Measurements from ENCODE around the gene ADAM10.
"Not testable (repeated sequence)": the region's sequence is repeated elsewhere in the genome, so short reads cannot be mapped to it uniquely, and the experiment has no call there.

ADAM10 gene

GRCh38 chr15:58749532-58750337, at the start of gene ADAM10:
TSS of gene ADAM10 (minus strand) at chr15:58749707. CDS start at chr15:58749534, 173 bp downstream.
- peak; percentile 46 for FAIRE-seq

GRCh38 chr15:58797505-58797904, 48.0 kb upstream of the ADAM10 start:
- no peak for FAIRE-seq

GRCh38 chr15:58795825-58796224, 46.3 kb upstream of the ADAM10 start:
- no peak for FAIRE-seq

- no peak for FAIRE-seq
Observed at GRCh38 chr15:58793862-58794261, 44.4 kb upstream of the ADAM10 start.

- no peak for FAIRE-seq
Observed at GRCh38 chr15:58788056-58788710, 38.7 kb upstream of the ADAM10 start.

GRCh38 chr15:58785355-58785754, 35.8 kb upstream of the ADAM10 start:
- FAIRE-seq = no peak

GRCh38 chr15:58779554-58779953, 30.0 kb upstream of the ADAM10 start:
- no peak for FAIRE-seq

GRCh38 chr15:58777107-58777506, 27.6 kb upstream of the ADAM10 start:
- FAIRE-seq = no peak

- FAIRE-seq = no peak
Observed at GRCh38 chr15:58775402-58775801, 25.9 kb upstream of the ADAM10 start.

GRCh38 chr15:58773024-58773423, 23.5 kb upstream of the ADAM10 start:
- FAIRE-seq = no peak

- no peak for FAIRE-seq
Observed at GRCh38 chr15:58771621-58772250, 22.2 kb upstream of the ADAM10 start.

- peak; percentile 80 for FAIRE-seq
Observed at GRCh38 chr15:58770857-58771620, 21.5 kb upstream of the ADAM10 start, which contains the start of gene MINDY2. TSS of gene MINDY2 (plus strand) at chr15:58771302. CDS start at chr15:58771396, 94 bp downstream.

GRCh38 chr15:58770519-58770856, 21.0 kb upstream of the ADAM10 start:
- no peak for FAIRE-seq

GRCh38 chr15:58768601-58769004, 19.1 kb upstream of the ADAM10 start:
- not testable (repeated sequence) for FAIRE-seq

GRCh38 chr15:58766290-58766689, 16.8 kb upstream of the ADAM10 start:
- no peak for FAIRE-seq

- FAIRE-seq = no peak
Observed at GRCh38 chr15:58764468-58764867, 15.0 kb upstream of the ADAM10 start.

GRCh38 chr15:58762731-58763130, 13.2 kb upstream of the ADAM10 start:
- no peak for FAIRE-seq

- no peak for FAIRE-seq
Observed at GRCh38 chr15:58762285-58762684, 12.8 kb upstream of the ADAM10 start.

GRCh38 chr15:58761010-58761388, 11.5 kb upstream of the ADAM10 start:
- FAIRE-seq = no peak

- FAIRE-seq = no peak
Observed at GRCh38 chr15:58760385-58761009, 11.0 kb upstream of the ADAM10 start.

GRCh38 chr15:58758141-58758540, 8.6 kb upstream of the ADAM10 start:
- FAIRE-seq = no peak

GRCh38 chr15:58755956-58756355, 6.4 kb upstream of the ADAM10 start:
- FAIRE-seq = no peak

GRCh38 chr15:58755350-58755749, 5.8 kb upstream of the ADAM10 start:
- FAIRE-seq = no peak
